Measurements from ENCODE around the gene SDHAF3. TPM values are rescaled to one million over a fixed set of nuclear protein-coding genes. Genes with fewer than 3 reads are reported as not detected.
"Not testable (repeated sequence)": the region's sequence is repeated elsewhere in the genome, so short reads cannot be mapped to it uniquely, and the experiment has no call there.

Gene SDHAF3
- total and polyA plus RNA-seq, 8 donors = 3.4 to 8.6 (median 6.2) TPM

DNA sequence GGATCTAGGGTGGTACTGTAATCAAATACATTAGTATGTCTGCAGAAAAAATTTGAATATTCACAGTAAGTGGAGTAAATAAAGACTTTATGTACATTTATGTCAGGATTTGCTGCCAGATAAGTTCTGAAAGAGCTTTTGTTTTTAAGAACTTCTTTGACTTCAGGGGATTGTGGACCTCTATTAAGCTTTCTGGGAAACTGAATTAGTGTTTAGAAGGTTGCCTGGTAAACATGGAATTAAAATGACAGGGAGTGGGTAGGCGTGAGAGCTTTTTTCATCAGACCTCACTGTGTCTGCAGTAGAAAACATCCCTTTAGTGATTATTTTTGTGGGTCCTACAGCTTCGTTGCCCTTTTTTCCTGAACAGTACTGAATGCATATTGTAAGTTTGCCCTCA, 15.7 kb downstream of the SDHAF3 start:
- no peak for DNase-seq
- no peak overlapping the region for H3K27ac ChIP-seq
- ATAC-seq = no peak
- TF ChIP-seq, protein P1, sequence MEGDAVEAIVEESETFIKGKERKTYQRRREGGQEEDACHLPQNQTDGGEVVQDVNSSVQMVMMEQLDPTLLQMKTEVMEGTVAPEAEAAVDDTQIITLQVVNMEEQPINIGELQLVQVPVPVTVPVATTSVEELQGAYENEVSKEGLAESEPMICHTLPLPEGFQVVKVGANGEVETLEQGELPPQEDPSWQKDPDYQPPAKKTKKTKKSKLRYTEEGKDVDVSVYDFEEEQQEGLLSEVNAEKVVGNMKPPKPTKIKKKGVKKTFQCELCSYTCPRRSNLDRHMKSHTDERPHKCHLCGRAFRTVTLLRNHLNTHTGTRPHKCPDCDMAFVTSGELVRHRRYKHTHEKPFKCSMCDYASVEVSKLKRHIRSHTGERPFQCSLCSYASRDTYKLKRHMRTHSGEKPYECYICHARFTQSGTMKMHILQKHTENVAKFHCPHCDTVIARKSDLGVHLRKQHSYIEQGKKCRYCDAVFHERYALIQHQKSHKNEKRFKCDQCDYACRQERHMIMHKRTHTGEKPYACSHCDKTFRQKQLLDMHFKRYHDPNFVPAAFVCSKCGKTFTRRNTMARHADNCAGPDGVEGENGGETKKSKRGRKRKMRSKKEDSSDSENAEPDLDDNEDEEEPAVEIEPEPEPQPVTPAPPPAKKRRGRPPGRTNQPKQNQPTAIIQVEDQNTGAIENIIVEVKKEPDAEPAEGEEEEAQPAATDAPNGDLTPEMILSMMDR (IDR thresholded peaks at IDR 0.05) = no peak
- intact Hi-C loops (cut with DNase I) = no loop called here
- no peaks in the 10 kb centered on the region for H3K36me3 ChIP-seq
- no peaks in the 10 kb centered on the region for H3K4me1 ChIP-seq
- H3K27me3 ChIP-seq = no peaks in the 10 kb centered on the region
- WGBS, 2 donors = 78 to 89% methylated on average over 2 of the region's 2 CpGs
- no peak overlapping the region for H3K4me3 ChIP-seq
- H3K9me3 ChIP-seq = no peaks in the 10 kb centered on the region
- FAIRE-seq = no peak

- no peaks in the 10 kb centered on the region for H3K4me1 ChIP-seq
- no peak overlapping the region for H3K27ac ChIP-seq
- WGBS, 2 donors = 96 to 98% methylated on average over 8 of the region's 8 CpGs
- ATAC-seq = no peak
- no peak overlapping the region for H3K4me3 ChIP-seq
- DNase-seq = peak in 1 of 6 donors; percentile 27
- H3K36me3 ChIP-seq = no peaks in the 10 kb centered on the region
- no peak for FAIRE-seq
- no peaks in the 10 kb centered on the region for H3K9me3 ChIP-seq
- TF ChIP-seq, protein P1 (IDR thresholded peaks at IDR 0.05) = no peak
- intact Hi-C loops (cut with DNase I) = no loop called here
- no peaks in the 10 kb centered on the region for H3K27me3 ChIP-seq
Measured at GRCh38 chr7:97138830-97139229, 21.3 kb downstream of the SDHAF3 start.

GRCh38 chr7:97145068-97145467, 27.6 kb downstream of the SDHAF3 start:
- Histone ChIP-seq H3K36me3 (no peaks in the 10 kb centered on the region), H3K27ac (no peak overlapping the region), H3K4me3 (no peak overlapping the region), H3K27me3 (no peaks in the 10 kb centered on the region), H3K4me1 (no peaks in the 10 kb centered on the region), H3K9me3 (no peaks in the 10 kb centered on the region)
- intact Hi-C loops (cut with DNase I) = no loop called here
- DNase-seq (no peak), ATAC-seq (peak in 2 of 4 donors; percentile 45 to 48), FAIRE-seq (peak; percentile 86)
- TF ChIP-seq, protein P1 (IDR thresholded peaks at IDR 0.05) = peak in 3 of 4 donors; percentile 18 to 34 (median 28)
- 15 to 20% methylated on average over 1 of the region's 1 CpG for WGBS, 2 donors

GRCh38 chr7:97149843-97150242, 32.3 kb downstream of the SDHAF3 start:
- Histone ChIP-seq H3K36me3 (no peaks in the 10 kb centered on the region), H3K4me1 (no peaks in the 10 kb centered on the region), H3K27ac (no peak overlapping the region), H3K27me3 (no peaks in the 10 kb centered on the region), H3K4me3 (no peak overlapping the region), H3K9me3 (no peaks in the 10 kb centered on the region)
- FAIRE-seq = no peak
- intact Hi-C loops (cut with DNase I) = loop anchor here in 1 of 3 donors (10.0 kb wide), 1 partner anchor 55 kb away; no protein-coding TSS in a partner anchor
- ATAC-seq = no peak
- no peak for DNase-seq
- TF ChIP-seq, protein P1 (IDR thresholded peaks at IDR 0.05) = no peak
- WGBS, 2 donors = 87 to 97% methylated on average over 1 of the region's 1 CpG

DNA sequence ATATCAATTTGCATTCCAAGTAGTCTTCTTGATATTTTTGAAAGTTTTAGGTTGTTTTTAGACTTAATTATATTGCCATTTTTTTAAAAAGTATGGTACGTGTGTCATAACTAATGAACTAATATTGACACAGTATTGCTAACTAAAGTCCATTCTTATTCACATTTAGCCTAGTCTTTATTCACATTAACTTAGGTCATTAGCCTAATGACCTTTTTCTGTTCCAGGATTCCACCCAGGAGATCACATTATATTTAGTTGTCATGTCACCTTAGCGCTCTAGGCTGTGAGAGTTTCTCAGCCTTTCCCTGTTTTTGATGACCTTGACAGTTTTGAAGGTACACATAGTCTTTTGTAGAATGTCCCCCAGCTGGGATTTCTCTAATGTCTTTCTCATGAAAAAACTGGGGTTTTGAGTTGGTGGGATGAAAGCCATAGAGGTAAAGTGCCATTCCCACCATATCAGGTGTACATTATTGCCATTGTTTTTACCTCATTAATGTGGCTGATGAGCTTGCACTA, 38.5 kb downstream of the SDHAF3 start:
- Histone ChIP-seq H3K9me3 (no peaks in the 10 kb centered on the region), H3K4me1 (no peaks in the 10 kb centered on the region), H3K27me3 (no peaks in the 10 kb centered on the region), H3K27ac (no peak overlapping the region), H3K36me3 (no peaks in the 10 kb centered on the region), H3K4me3 (no peak overlapping the region)
- FAIRE-seq (no peak), DNase-seq (no peak), ATAC-seq (no peak)
- intact Hi-C loops (cut with DNase I) = loop anchor here in 1 of 3 donors (10.0 kb wide), 1 partner anchor 61 kb away; no protein-coding TSS in a partner anchor
- 71% methylated on average over 2 of the region's 2 CpGs for WGBS, 2 donors
- TF ChIP-seq, protein P1 (IDR thresholded peaks at IDR 0.05) = no peak

- not testable (repeated sequence) for H3K4me3 ChIP-seq, H3K9me3 ChIP-seq, H3K4me1 ChIP-seq, H3K27me3 ChIP-seq, FAIRE-seq, H3K27ac ChIP-seq, ATAC-seq, H3K36me3 ChIP-seq
- intact Hi-C loops (cut with DNase I) = loop anchor here in 1 of 3 donors (10.0 kb wide), 1 partner anchor 65 kb away; no protein-coding TSS in a partner anchor
- peak in 1 of 6 donors; percentile 45 for DNase-seq
- 98 to 99% methylated on average over 24 to 26 of the region's 26 CpGs for WGBS, 2 donors
Measured at GRCh38 chr7:97159984-97160383, 42.5 kb downstream of the SDHAF3 start.

DNA sequence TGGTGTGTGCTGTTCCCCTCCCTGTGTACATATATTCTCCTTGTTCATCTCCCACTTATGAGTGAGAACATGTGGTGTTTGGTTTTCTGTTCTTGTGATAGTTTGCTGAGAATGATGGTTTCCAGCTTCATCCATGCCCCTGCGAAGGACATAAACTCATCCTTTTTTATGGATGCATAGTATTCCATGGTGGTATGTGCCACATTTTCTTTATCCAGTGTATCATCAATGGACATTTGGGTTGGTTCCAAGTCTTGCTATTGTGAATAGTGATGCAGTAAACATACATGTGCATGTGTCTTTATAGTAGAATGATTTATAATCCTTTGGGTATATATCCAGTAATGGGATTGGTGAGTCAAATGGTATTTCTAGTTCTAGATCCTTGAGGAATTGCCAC, 44.1 kb downstream of the SDHAF3 start:
- H3K27me3 ChIP-seq; H3K36me3 ChIP-seq; H3K4me3 ChIP-seq; DNase-seq; H3K4me1 ChIP-seq; intact Hi-C loops (cut with DNase I); FAIRE-seq; H3K9me3 ChIP-seq; H3K27ac ChIP-seq; ATAC-seq: not testable (repeated sequence)
- WGBS, 2 donors = 97 to 98% methylated on average over 1 of the region's 1 CpG
